ENCODE measurements around the gene SUN2. TPM values are rescaled to one million over a fixed set of nuclear protein-coding genes. Genes with fewer than 3 reads are reported as not detected.

SUN2 gene
- total RNA-seq, 6 experiments from 2014 or later: 90.4 to 104 (median 100.0) TPM

GRCh38 chr22:38709306-38709705 is 46.5 kb downstream of the SUN2 start:
- no peaks in the 10 kb centered on the region; the same call in 1 of the 2 replicates for H3K27me3 Mint-ChIP-seq (ENCODE audit: insufficient read depth)

GRCh38 chr22:38707984-38708383 is 47.8 kb downstream of the SUN2 start:
- Mint-ChIP-seq H3K4me1 (ENCODE audit: low read depth) (peaks cover 54% of the 10 kb centered on the region), H3K4me3 (peak overlapping the region; percentile 98)

More at GRCh38 chr22:38709306-38709705, 46.5 kb downstream of the SUN2 start:
- Mint-ChIP-seq H3K27ac (no peak overlapping the region; the same call in 1 of the 2 replicates), H3K9me3 (no peaks in the 10 kb centered on the region), H3K4me3 (no peak overlapping the region), H3K4me1 (ENCODE audit: low read depth) (peaks cover 64% of the 10 kb centered on the region), H3K36me3 (ENCODE audit: low read depth) (peaks cover 10% of the 10 kb centered on the region)
- no peak for TF ChIP-seq CTCF (IDR thresholded peaks at IDR 0.05)
- no peak for DNase-seq

GRCh38 chr22:38707346-38707745 is 48.5 kb downstream of the SUN2 start:
- no peaks in the 10 kb centered on the region for H3K27me3 Mint-ChIP-seq (ENCODE audit: insufficient read depth)
- DNase-seq: peak; percentile 55
- peak overlapping the region; percentile 95 for H3K27ac Mint-ChIP-seq
- TF ChIP-seq CTCF (IDR thresholded peaks at IDR 0.05): no peak
- peak overlapping the region; percentile 98 for H3K4me3 Mint-ChIP-seq
- H3K4me1 Mint-ChIP-seq (ENCODE audit: low read depth): peaks cover 50% of the 10 kb centered on the region
- H3K36me3 Mint-ChIP-seq (ENCODE audit: low read depth): peaks cover 9% of the 10 kb centered on the region
- H3K9me3 Mint-ChIP-seq: no peaks in the 10 kb centered on the region

More at GRCh38 chr22:38707984-38708383, 47.8 kb downstream of the SUN2 start:
- no peak for TF ChIP-seq CTCF (IDR thresholded peaks at IDR 0.05)
- DNase-seq: no peak
- Mint-ChIP-seq H3K27me3 (ENCODE audit: insufficient read depth) (no peaks in the 10 kb centered on the region; the same call in 1 of the 2 replicates), H3K27ac (peak overlapping the region; percentile 95), H3K9me3 (no peaks in the 10 kb centered on the region), H3K36me3 (ENCODE audit: low read depth) (peaks cover 10% of the 10 kb centered on the region)

- Mint-ChIP-seq H3K9me3 (no peaks in the 10 kb centered on the region), H3K36me3 (ENCODE audit: low read depth) (peaks cover 5% of the 10 kb centered on the region), H3K27me3 (ENCODE audit: insufficient read depth) (no peaks in the 10 kb centered on the region), H3K27ac (peak overlapping the region; percentile 95), H3K4me1 (ENCODE audit: low read depth) (peaks cover 46% of the 10 kb centered on the region), H3K4me3 (peak overlapping the region; percentile 98)
- DNase-seq: no peak
- no peak for TF ChIP-seq CTCF (IDR thresholded peaks at IDR 0.05)
Measured at GRCh38 chr22:38706901-38707195, 49.0 kb downstream of the SUN2 start.

GRCh38 chr22:38706101-38706900 is 49.5 kb downstream of the SUN2 start:
- Mint-ChIP-seq H3K36me3 (ENCODE audit: low read depth) (peaks cover 5% of the 10 kb centered on the region), H3K4me1 (ENCODE audit: low read depth) (peaks cover 50% of the 10 kb centered on the region), H3K9me3 (no peaks in the 10 kb centered on the region), H3K27ac (peak overlapping the region; percentile 95), H3K4me3 (peak overlapping the region; percentile 98), H3K27me3 (ENCODE audit: insufficient read depth) (peaks cover 3% of the 10 kb centered on the region)
- no peak for TF ChIP-seq CTCF (IDR thresholded peaks at IDR 0.05)
- peak; percentile 17 for DNase-seq
